Activated CD8-positive, alpha-beta T cell treated with anti-CD3 and anti-CD28 coated beads for 36 hours (primary cell): Measurements from ENCODE around the gene CSK. TPM values are rescaled to one million over a fixed set of nuclear protein-coding genes. Genes with fewer than 3 reads are reported as not detected.

Source experiments
- ATAC-seq: fragments of 200-7000 bp; cut with Tn5 transposase; one replicate; pipeline ENCODE4 v1.10.0; 2021; ENCODE audit warnings: mild to moderate bottlenecking, moderate library complexity
- CTCF ChIA-PET: fragments of 350-600 bp; sonication (Branson Sonifier 250); formaldehyde crosslinking; loops from one replicate; lab custom pipeline; 2021; ENCODE audit warnings: antibody characterized with exemption; lab: Charles Lee
- POLR2A ChIA-PET: fragments of 350-600 bp; sonication (Branson Sonifier 250); formaldehyde crosslinking; loops from one replicate; lab custom pipeline; 2021; ENCODE audit warnings: antibody characterized with exemption; lab: Charles Lee
- DNase-seq: peaks from one replicate; pipeline ENCODE4 v3.0.0-alpha.2; 2020
- H3K27ac Mint-ChIP-seq: one replicate; pipeline ENCODE4 v1.8.0; 2021; ENCODE audit warnings: mild to moderate bottlenecking, mixed read lengths
- H3K27me3 Mint-ChIP-seq: one replicate; pipeline ENCODE4 v1.8.0; 2021; ENCODE audit warnings: mixed read lengths
- H3K36me3 Mint-ChIP-seq: one replicate; pipeline ENCODE4 v1.8.0; 2021; ENCODE audit warnings: low read depth, mixed read lengths
- H3K4me1 Mint-ChIP-seq: one replicate; pipeline ENCODE4 v1.8.0; 2021; ENCODE audit warnings: low read depth, mixed read lengths
- H3K4me3 Mint-ChIP-seq: one replicate; pipeline ENCODE4 v1.8.0; 2021; ENCODE audit warnings: mild to moderate bottlenecking, moderate library complexity, mixed read lengths
- H3K9me3 Mint-ChIP-seq: one replicate; pipeline ENCODE4 v1.8.0; 2021; ENCODE audit warnings: mixed read lengths
- intact Hi-C: fragments of 100-400 bp; cut with micrococcal nuclease; formaldehyde crosslinking; loops from one replicate; pipeline ENCODE4 v1.10.0; 2022
- total RNA-seq, 2 experiments: library from RNA; stranded (reverse); gene quantifications; one replicate each; pipeline ENCODE4 v1.2.3, GENCODE V29; 2021
- TF ChIP-seq, protein P1 (sequence below): fragments of 200-600 bp; IDR thresholded peaks from one replicate; pipeline ENCODE4 v1.8.0; 2022; ENCODE audit warnings: antibody characterized with exemption, mild to moderate bottlenecking

The CSK gene
- total RNA-seq, 2 experiments from 2014 or later: 254 to 260 TPM

DNA sequence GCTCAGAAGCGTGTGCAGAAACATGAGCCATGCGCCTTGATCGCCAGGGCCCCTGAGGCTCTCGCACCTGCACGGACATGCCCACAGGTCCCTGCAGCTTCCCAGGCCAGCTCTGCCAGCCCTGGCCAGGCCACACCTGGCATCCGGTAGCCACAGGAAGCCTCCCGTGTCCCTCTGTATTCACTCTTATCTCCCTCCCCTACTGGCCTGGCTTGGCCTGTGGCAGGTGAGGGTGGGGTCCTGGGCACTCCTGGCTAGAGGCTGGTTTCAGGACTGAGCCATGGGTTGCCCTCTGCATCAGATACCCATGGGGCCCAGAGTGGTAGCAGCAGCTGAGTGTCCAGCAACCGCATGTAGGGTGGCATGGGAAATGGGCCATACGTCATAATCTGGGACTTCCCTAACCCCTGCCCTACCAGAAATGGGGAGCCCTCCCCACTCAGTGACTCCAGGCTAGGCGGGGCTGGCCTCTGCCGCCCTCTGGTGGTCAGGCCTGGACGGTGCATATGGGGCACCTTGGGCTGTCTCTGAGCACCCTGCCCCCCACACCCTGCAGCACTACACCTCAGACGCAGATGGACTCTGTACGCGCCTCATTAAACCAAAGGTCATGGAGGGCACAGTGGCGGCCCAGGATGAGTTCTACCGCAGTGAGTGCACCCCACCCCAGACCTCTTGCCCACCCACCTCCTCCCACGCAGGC, 18.1 kb downstream of the CSK start:
- Mint-ChIP-seq H3K36me3 (peaks cover 71% of the 10 kb centered on the region), H3K4me1 (peaks cover 46% of the 10 kb centered on the region), H3K27me3 (no peaks in the 10 kb centered on the region), H3K9me3 (no peaks in the 10 kb centered on the region), H3K27ac (peak overlapping the region; percentile 90), H3K4me3 (no peak overlapping the region)
- ATAC-seq (peak; percentile 91), DNase-seq (peak; percentile 91)
- intact Hi-C loops: loop anchor here (2.0 kb wide), 1 partner anchor 29 kb away; no protein-coding TSS in a partner anchor
- TF ChIP-seq, protein P1, sequence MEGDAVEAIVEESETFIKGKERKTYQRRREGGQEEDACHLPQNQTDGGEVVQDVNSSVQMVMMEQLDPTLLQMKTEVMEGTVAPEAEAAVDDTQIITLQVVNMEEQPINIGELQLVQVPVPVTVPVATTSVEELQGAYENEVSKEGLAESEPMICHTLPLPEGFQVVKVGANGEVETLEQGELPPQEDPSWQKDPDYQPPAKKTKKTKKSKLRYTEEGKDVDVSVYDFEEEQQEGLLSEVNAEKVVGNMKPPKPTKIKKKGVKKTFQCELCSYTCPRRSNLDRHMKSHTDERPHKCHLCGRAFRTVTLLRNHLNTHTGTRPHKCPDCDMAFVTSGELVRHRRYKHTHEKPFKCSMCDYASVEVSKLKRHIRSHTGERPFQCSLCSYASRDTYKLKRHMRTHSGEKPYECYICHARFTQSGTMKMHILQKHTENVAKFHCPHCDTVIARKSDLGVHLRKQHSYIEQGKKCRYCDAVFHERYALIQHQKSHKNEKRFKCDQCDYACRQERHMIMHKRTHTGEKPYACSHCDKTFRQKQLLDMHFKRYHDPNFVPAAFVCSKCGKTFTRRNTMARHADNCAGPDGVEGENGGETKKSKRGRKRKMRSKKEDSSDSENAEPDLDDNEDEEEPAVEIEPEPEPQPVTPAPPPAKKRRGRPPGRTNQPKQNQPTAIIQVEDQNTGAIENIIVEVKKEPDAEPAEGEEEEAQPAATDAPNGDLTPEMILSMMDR: peak; percentile 98
- CTCF ChIA-PET: interaction anchor here (0.7 to 25.9 kb wide), 14 partner anchors 9 to 179 kb away, joined by 3 to 1327 read pairs (median 4); partner anchors contain the start of genes CPLX3 and CSK
- POLR2A ChIA-PET: interaction anchor here (0.7 to 3.7 kb wide), 10 partner anchors 9 to 254 kb away, joined by 3 to 31 read pairs (median 8); no protein-coding TSS in a partner anchor

DNA sequence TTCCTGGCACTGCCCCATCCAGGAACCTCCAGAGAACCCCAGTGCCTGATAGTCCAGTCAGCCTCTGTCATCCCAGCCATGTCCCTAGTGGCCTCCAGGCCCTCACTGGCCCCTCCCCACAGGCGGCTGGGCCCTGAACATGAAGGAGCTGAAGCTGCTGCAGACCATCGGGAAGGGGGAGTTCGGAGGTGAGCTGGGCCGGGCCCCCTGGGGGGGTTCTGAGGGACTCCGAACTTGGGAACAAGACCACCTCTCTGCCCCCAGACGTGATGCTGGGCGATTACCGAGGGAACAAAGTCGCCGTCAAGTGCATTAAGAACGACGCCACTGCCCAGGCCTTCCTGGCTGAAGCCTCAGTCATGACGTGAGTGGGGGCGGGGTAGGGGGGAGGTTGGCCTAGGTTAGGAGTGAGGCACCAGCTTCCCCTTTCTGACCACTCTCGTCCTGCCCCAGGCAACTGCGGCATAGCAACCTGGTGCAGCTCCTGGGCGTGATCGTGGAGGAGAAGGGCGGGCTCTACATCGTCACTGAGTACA, 18.7 kb downstream of the CSK start:
- Mint-ChIP-seq H3K4me3 (no peak overlapping the region), H3K27me3 (no peaks in the 10 kb centered on the region), H3K27ac (peak overlapping the region; percentile 90), H3K36me3 (peaks cover 67% of the 10 kb centered on the region), H3K9me3 (no peaks in the 10 kb centered on the region), H3K4me1 (peaks cover 41% of the 10 kb centered on the region)
- ATAC-seq: no peak
- DNase-seq: no peak
- POLR2A ChIA-PET: interaction anchor here (0.7 to 3.7 kb wide), 5 partner anchors 13 to 255 kb away, joined by 3 to 31 read pairs (median 17); no protein-coding TSS in a partner anchor
- intact Hi-C loops: loop anchor here (2.0 kb wide), 1 partner anchor 30 kb away; no protein-coding TSS in a partner anchor
- TF ChIP-seq, protein P1: no peak
- CTCF ChIA-PET: interaction anchor here (1.0 to 25.9 kb wide), 5 partner anchors 10 to 179 kb away, joined by 3 to 1327 read pairs (median 5); partner anchors contain the start of gene CSK

DNA sequence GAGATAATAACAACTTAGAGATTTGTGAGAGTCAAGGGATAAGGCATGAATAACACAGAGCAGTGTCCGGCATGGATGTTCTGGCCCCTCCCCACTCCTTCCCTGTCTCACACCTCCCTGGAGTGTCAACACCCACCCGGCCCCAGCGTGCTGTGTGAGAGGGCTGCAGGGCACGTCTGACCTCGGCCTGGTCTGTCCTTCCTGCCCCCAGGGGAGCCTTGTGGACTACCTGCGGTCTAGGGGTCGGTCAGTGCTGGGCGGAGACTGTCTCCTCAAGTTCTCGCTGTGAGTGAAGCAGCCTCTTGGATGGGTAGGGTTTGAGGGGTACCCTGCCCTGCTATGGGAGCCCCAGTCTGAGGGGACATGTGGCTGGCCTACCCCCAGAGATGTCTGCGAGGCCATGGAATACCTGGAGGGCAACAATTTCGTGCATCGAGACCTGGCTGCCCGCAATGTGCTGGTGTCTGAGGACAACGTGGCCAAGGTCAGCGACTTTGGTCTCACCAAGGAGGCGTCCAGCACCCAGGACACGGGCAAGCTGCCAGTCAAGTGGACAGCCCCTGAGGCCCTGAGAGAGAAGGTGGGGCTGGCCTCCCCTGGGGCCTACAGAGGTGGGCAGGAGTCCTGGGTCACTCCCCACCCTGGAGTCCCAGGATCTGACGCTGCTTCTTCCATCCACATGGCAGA, 19.6 kb downstream of the CSK start:
- POLR2A ChIA-PET: interaction anchor here (2.3 to 3.7 kb wide), 2 partner anchors 14 to 31 kb away, joined by 20 to 31 read pairs; no protein-coding TSS in a partner anchor
- CTCF ChIA-PET: interaction anchor here (1.0 to 25.9 kb wide), 5 partner anchors 9 to 180 kb away, joined by 3 to 1327 read pairs (median 5); partner anchors contain the start of gene CSK
- TF ChIP-seq, protein P1: no peak
- DNase-seq (no peak), ATAC-seq (no peak)
- Mint-ChIP-seq H3K9me3 (no peaks in the 10 kb centered on the region), H3K36me3 (peaks cover 61% of the 10 kb centered on the region), H3K4me1 (peaks cover 36% of the 10 kb centered on the region), H3K27me3 (no peaks in the 10 kb centered on the region), H3K27ac (peak overlapping the region; percentile 49), H3K4me3 (no peak overlapping the region)
- intact Hi-C loops: loop anchor here (2.0 kb wide), 1 partner anchor 31 kb away; no protein-coding TSS in a partner anchor

DNA sequence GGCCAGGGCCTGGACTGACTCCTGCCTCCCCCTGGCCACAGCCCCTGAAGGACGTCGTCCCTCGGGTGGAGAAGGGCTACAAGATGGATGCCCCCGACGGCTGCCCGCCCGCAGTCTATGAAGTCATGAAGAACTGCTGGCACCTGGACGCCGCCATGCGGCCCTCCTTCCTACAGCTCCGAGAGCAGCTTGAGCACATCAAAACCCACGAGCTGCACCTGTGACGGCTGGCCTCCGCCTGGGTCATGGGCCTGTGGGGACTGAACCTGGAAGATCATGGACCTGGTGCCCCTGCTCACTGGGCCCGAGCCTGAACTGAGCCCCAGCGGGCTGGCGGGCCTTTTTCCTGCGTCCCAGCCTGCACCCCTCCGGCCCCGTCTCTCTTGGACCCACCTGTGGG, 20.4 kb downstream of the CSK start:
- H3K27ac Mint-ChIP-seq: no peak overlapping the region
- peaks cover 38% of the 10 kb centered on the region for H3K4me1 Mint-ChIP-seq
- DNase-seq: no peak
- no peak overlapping the region for H3K4me3 Mint-ChIP-seq
- H3K9me3 Mint-ChIP-seq: no peaks in the 10 kb centered on the region
- intact Hi-C loops: no loop called here
- no peaks in the 10 kb centered on the region for H3K27me3 Mint-ChIP-seq
- peaks cover 59% of the 10 kb centered on the region for H3K36me3 Mint-ChIP-seq
- CTCF ChIA-PET: interaction anchor here (8.1 kb wide), 1 partner anchor 31 kb away, joined by 83 read pairs; no protein-coding TSS in a partner anchor
- POLR2A ChIA-PET: interaction anchor here (0.6 to 3.7 kb wide), 2 partner anchors 10 to 31 kb away, joined by 3 to 31 read pairs; partner anchors contain the start of gene LMAN1L
- TF ChIP-seq, protein P1: no peak
- no peak for ATAC-seq
